A673 (cell line): Measurements from ENCODE around the gene ASH1L. TPM values are rescaled to one million over a fixed set of nuclear protein-coding genes. Genes with fewer than 3 reads are reported as not detected.

ENCODE experiments used
- BruUV-seq: library from RNA; stranded (reverse); fragments of 400-500 nt; replicated peaks from 2 replicates; lab custom pipeline; 2021; lab: Mats Ljungman, UMichigan
- CTCF ChIA-PET: fragments of 300-600 bp; sonication (Branson Sonifier 250); formaldehyde crosslinking; loops from one replicate; lab custom pipeline; 2022; ENCODE audit warnings: antibody characterized with exemption; lab: Charles Lee
- POLR2A ChIA-PET: fragments of 300-600 bp; sonication (Branson Sonifier 250); formaldehyde crosslinking; loops from one replicate; lab custom pipeline; 2022; ENCODE audit warnings: antibody characterized with exemption; ENCODE audit not compliant: low non-redundant PET; lab: Charles Lee
- DNase-seq: peaks from one replicate; pipeline ENCODE4 v3.0.0-alpha.2; 2015; ENCODE audit warnings: low spot score
- H3K27ac ChIP-seq: fragments of 200-600 bp; sonication (generic); 2 replicates; pipeline ENCODE4 v1.5.1; 2016; ENCODE audit warnings: mixed run types, low read depth, mild to moderate bottlenecking, mixed read lengths, antibody characterized with exemption, low read length; ENCODE audit not compliant: poor library complexity, severe bottlenecking
- H3K27me3 ChIP-seq: fragments of 200-600 bp; sonication (generic); replicated peaks from 2 replicates; pipeline ENCODE4 v1.6.1; 2017; ENCODE audit warnings: mixed run types, low read depth, mild to moderate bottlenecking, mixed read lengths, antibody characterized with exemption, low read length; ENCODE audit not compliant: insufficient read depth, poor library complexity
- H3K36me3 ChIP-seq: fragments of 200-600 bp; sonication (generic); 2 replicates; pipeline ENCODE4 v1.6.1; 2016; ENCODE audit warnings: mixed run types, mild to moderate bottlenecking, mixed read lengths, antibody characterized with exemption, low read length; ENCODE audit not compliant: insufficient read depth, poor library complexity, severe bottlenecking
- H3K4me1 ChIP-seq: fragments of 200-600 bp; sonication (generic); 2 replicates; pipeline ENCODE4 v1.6.1; 2017; ENCODE audit warnings: mixed run types, mild to moderate bottlenecking, mixed read lengths, antibody characterized with exemption, low read length; ENCODE audit not compliant: insufficient read depth, poor library complexity, severe bottlenecking
- H3K4me3 ChIP-seq: fragments of 200-600 bp; sonication (generic); 2 replicates; pipeline ENCODE4 v1.5.1; 2016; ENCODE audit warnings: low read depth, mixed run types, mild to moderate bottlenecking, mixed read lengths, low read length; ENCODE audit not compliant: poor library complexity, severe bottlenecking
- H3K9me3 ChIP-seq: fragments of 200-600 bp; sonication (generic); 2 replicates; pipeline ENCODE4 v1.6.1; 2016; ENCODE audit warnings: mixed run types, low read depth, mild to moderate bottlenecking, mixed read lengths, antibody characterized with exemption, low read length; ENCODE audit not compliant: poor library complexity, severe bottlenecking
- EZH2 ChIP-seq: fragments of 200-600 bp; sonication (generic); IDR thresholded peaks from 2 replicates; pipeline ENCODE4 v1.6.1; 2017; ENCODE audit warnings: borderline replicate concordance, low read depth, mild to moderate bottlenecking, mixed read lengths, antibody characterized with exemption, low read length; ENCODE audit not compliant: poor library complexity, severe bottlenecking
- intact Hi-C: fragments of 100-400 bp; cut with micrococcal nuclease; formaldehyde crosslinking; loops from one replicate; pipeline ENCODE4 v1.10.0; 2022; ENCODE audit not compliant: unreplicated experiment
- total RNA-seq: library from RNA; stranded (reverse); gene quantifications from 2 replicates; pipeline ENCODE4 v1.2.3, GENCODE V29; 2021
- TF ChIP-seq, protein P1 (sequence below): fragments of 300-800, 200-600 bp; sonication (generic); conservative IDR thresholded peaks from 2 replicates; pipeline ENCODE4 v1.5.1; 2017; ENCODE audit warnings: low read depth, mild to moderate bottlenecking, antibody characterized with exemption, low read length, moderate library complexity, mixed read lengths

ASH1L gene
- total RNA-seq, 1 experiment from 2014 or later = 49.6 TPM

DNA sequence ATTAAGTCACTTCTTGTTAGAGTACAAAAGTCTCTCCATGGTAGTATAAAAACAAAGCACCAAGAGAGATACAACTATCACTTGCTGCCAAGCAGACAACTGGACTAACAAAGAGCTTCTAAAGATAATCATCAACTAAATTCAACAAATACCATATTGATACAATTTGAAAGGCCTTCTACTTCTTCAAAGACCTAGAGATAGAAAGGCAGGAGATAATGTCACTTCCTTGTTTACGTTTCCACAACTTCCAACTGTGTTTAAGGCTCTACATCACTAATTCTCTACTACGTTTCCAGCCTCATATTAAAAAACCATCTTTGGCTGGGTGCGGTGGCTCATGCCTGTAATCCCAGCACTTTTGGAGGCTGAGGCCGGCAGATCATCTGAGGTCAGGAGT lies 104.5 kb downstream of the ASH1L start:
- no TSS peak for BruUV-seq
- no peak overlapping the region for H3K4me3 ChIP-seq
- H3K36me3 ChIP-seq = peaks cover 11% of the 10 kb centered on the region
- no peak for TF ChIP-seq EZH2
- TF ChIP-seq, protein P1, sequence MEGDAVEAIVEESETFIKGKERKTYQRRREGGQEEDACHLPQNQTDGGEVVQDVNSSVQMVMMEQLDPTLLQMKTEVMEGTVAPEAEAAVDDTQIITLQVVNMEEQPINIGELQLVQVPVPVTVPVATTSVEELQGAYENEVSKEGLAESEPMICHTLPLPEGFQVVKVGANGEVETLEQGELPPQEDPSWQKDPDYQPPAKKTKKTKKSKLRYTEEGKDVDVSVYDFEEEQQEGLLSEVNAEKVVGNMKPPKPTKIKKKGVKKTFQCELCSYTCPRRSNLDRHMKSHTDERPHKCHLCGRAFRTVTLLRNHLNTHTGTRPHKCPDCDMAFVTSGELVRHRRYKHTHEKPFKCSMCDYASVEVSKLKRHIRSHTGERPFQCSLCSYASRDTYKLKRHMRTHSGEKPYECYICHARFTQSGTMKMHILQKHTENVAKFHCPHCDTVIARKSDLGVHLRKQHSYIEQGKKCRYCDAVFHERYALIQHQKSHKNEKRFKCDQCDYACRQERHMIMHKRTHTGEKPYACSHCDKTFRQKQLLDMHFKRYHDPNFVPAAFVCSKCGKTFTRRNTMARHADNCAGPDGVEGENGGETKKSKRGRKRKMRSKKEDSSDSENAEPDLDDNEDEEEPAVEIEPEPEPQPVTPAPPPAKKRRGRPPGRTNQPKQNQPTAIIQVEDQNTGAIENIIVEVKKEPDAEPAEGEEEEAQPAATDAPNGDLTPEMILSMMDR = no peak
- intact Hi-C loops = no loop called here
- POLR2A ChIA-PET = no interaction called here
- DNase-seq = no peak
- CTCF ChIA-PET = no interaction called here
- H3K4me1 ChIP-seq = peaks cover 18% of the 10 kb centered on the region
- no peak overlapping the region for H3K27ac ChIP-seq
- H3K27me3 ChIP-seq = no peaks in the 10 kb centered on the region
- H3K9me3 ChIP-seq = no peaks in the 10 kb centered on the region

DNA sequence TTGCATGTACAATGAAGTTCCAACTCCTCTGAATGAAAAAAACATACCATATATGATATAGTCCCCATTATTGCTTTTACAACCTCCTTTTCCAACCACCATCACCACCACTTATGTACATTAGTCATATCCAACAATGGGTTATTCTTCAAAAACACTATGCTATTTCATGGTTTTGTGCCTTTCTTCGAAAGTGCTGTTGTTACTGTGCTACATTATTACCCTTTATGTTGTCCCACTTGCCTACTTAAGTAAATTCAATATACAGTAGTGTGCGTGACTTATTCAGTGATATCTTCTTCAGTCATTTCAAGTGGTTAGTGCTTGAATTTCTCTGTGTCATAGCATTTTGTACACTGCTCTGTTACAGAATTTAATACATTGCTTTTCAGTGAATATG lies 105.3 kb downstream of the ASH1L start:
- ChIA-PET POLR2A (no interaction called here), CTCF (no interaction called here)
- no peak overlapping the region for H3K4me3 ChIP-seq
- peaks cover 18% of the 10 kb centered on the region for H3K4me1 ChIP-seq
- no TSS peak for BruUV-seq
- intact Hi-C loops = no loop called here
- TF ChIP-seq, protein P1 = no peak
- TF ChIP-seq EZH2 = no peak
- DNase-seq = no peak
- H3K9me3 ChIP-seq = no peaks in the 10 kb centered on the region
- peaks cover 11% of the 10 kb centered on the region for H3K36me3 ChIP-seq
- no peak overlapping the region for H3K27ac ChIP-seq
- no peaks in the 10 kb centered on the region for H3K27me3 ChIP-seq

DNA sequence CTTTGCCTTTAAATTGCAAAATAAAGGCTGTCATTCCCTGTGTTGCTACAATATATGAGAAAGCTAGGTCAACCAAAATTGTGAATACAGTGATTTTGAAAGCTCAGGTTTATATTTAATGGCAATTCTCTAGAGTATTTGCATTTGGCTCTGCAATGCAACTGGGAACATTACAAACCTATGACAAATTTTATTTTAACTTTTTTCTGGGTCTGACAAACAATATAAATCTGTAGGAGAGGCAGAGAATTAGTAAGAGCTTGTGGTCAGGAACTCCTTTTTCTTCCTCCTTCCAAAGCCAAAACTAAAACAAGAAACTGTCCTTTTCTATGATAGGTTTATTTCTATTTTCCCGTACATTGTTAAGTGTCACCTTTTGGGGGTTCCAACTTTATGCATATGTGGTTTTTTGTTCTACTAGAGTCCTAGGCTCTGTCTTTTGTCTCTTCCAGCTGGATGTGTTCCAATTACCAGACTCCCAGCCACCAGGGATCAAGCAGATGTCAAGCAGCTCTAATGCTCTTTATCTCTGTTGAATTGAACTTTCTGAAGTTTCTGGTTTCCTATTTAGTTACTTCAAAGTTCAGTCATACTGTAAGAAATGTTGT lies 106.9 kb downstream of the ASH1L start:
- no peak overlapping the region for H3K27ac ChIP-seq
- CTCF ChIA-PET = interaction anchor here (0.6 kb wide), 1 partner anchor 637 kb away, joined by 3 read pairs; no protein-coding TSS in a partner anchor
- intact Hi-C loops = no loop called here
- no peaks in the 10 kb centered on the region for H3K9me3 ChIP-seq
- H3K4me1 ChIP-seq = peaks cover 18% of the 10 kb centered on the region
- H3K27me3 ChIP-seq = no peaks in the 10 kb centered on the region
- no peak for TF ChIP-seq EZH2
- TF ChIP-seq, protein P1 = no peak
- DNase-seq = peak; percentile 42
- H3K4me3 ChIP-seq = no peak overlapping the region
- peaks cover 7% of the 10 kb centered on the region for H3K36me3 ChIP-seq
- no TSS peak for BruUV-seq
- POLR2A ChIA-PET = no interaction called here
